IMR-90 (cell line): ENCODE results near the gene ROR2. TPM values are rescaled to one million over a fixed set of nuclear protein-coding genes. Genes with fewer than 3 reads are reported as not detected.

ENCODE experiments used
- ATAC-seq: fragments of 200-7000 bp; cut with Tn5 transposase; 2 replicates; pipeline ENCODE4 v1.9.1; 2020; ENCODE audit warnings: low read depth, mild to moderate bottlenecking, moderate library complexity
- BruUV-seq: library from RNA; stranded (reverse); fragments of 400-500 nt; replicated peaks from 2 replicates; lab custom pipeline; 2021; lab: Mats Ljungman, UMichigan
- CTCF ChIA-PET: fragments of 300-600 bp; formaldehyde crosslinking; extraction: SDS; loops from one replicate; lab custom pipeline; 2021; ENCODE audit warnings: antibody characterized with exemption; lab: Yijun Ruan, JAX
- POLR2A ChIA-PET: fragments of 300-600 bp; sonication (Branson Sonifier 250); formaldehyde crosslinking; loops from one replicate; lab custom pipeline; 2022; ENCODE audit warnings: antibody characterized with exemption; ENCODE audit not compliant: unreplicated experiment; lab: Charles Lee
- DNase-seq: peaks from one replicate; pipeline ENCODE4 v3.0.0; 2013
- H2AFZ ChIP-seq: replicated peaks from 2 replicates; pipeline ENCODE3; 2013; ENCODE audit warnings: low read length, mild to moderate bottlenecking; ENCODE audit not compliant: poor library complexity
- H2AK5ac ChIP-seq: 2 replicates; pipeline ENCODE4 v1.6.1; 2013; ENCODE audit warnings: low read depth, low read length, inconsistent platforms
- H2AK9ac ChIP-seq: replicated peaks from 2 replicates; pipeline ENCODE3; 2013; ENCODE audit warnings: mild to moderate bottlenecking, low read depth, low read length, moderate library complexity; ENCODE audit not compliant: poor library complexity
- H2BK120ac ChIP-seq: 2 replicates; pipeline ENCODE4 v1.6.1; 2013; ENCODE audit warnings: low read depth, low read length, inconsistent platforms
- H2BK15ac ChIP-seq: 3 replicates; pipeline ENCODE4 v1.6.1; 2013; ENCODE audit warnings: low read depth, low read length, inconsistent platforms
- H2BK20ac ChIP-seq: 2 replicates; pipeline ENCODE4 v1.6.1; 2013; ENCODE audit warnings: low read depth, mild to moderate bottlenecking, inconsistent platforms, low read length, moderate library complexity
- H2BK5ac ChIP-seq: 2 replicates; pipeline ENCODE4 v1.6.1; 2013; ENCODE audit warnings: mild to moderate bottlenecking, low read depth, low read length, inconsistent platforms; ENCODE audit not compliant: poor library complexity, severe bottlenecking
- H3K14ac ChIP-seq: replicated peaks from 2 replicates; pipeline ENCODE4 v1.6.1; 2013; ENCODE audit warnings: low read depth, low read length, inconsistent platforms
- H3K18ac ChIP-seq: 2 replicates; pipeline ENCODE4 v1.6.1; 2013; ENCODE audit warnings: low read depth, low read length, control low read depth
- H3K23ac ChIP-seq: 2 replicates; pipeline ENCODE4 v1.6.1; 2013; ENCODE audit warnings: low read depth, low read length, inconsistent platforms
- H3K27ac ChIP-seq: 2 replicates; pipeline ENCODE4 v1.5.1; 2013; ENCODE audit warnings: mild to moderate bottlenecking, control low read depth, low read length; ENCODE audit not compliant: insufficient read depth
- H3K27me3 ChIP-seq: 2 replicates; pipeline ENCODE4 v1.6.1; 2013; ENCODE audit warnings: low read length; ENCODE audit not compliant: control insufficient read depth, insufficient read depth
- H3K36me3 ChIP-seq: 2 replicates; pipeline ENCODE4 v1.6.1; 2013; ENCODE audit warnings: low read length, mixed read lengths; ENCODE audit not compliant: control insufficient read depth, insufficient read depth
- H3K4ac ChIP-seq: 2 replicates; pipeline ENCODE4 v1.6.1; 2013; ENCODE audit warnings: low read depth, low read length, inconsistent platforms
- H3K4me1 ChIP-seq: 2 replicates; pipeline ENCODE4 v1.6.1; 2013; ENCODE audit warnings: low read length, mixed read lengths; ENCODE audit not compliant: control insufficient read depth, insufficient read depth
- H3K4me2 ChIP-seq: 2 replicates; pipeline ENCODE4 v1.6.1; 2013; ENCODE audit warnings: low read depth, mild to moderate bottlenecking, control low read depth, low read length, moderate library complexity
- H3K4me3 ChIP-seq: 2 replicates; pipeline ENCODE4 v1.5.1; 2013; ENCODE audit warnings: low read depth, mild to moderate bottlenecking, control low read depth, low read length, moderate library complexity; ENCODE audit not compliant: insufficient read depth
- H3K56ac ChIP-seq: 2 replicates; pipeline ENCODE4 v1.6.1; 2013; ENCODE audit warnings: low read length, inconsistent platforms; ENCODE audit not compliant: insufficient read depth; ENCODE audit errors: extremely low read depth
- H3K79me1 ChIP-seq, 2 experiments: 2 replicates each; pipeline ENCODE4 v1.6.1; 2013; ENCODE audit warnings: low read length in 2 of 2, inconsistent platforms in 1 of 2, low read depth in 1 of 2
- H3K9ac ChIP-seq: 2 replicates; pipeline ENCODE4 v1.6.1; 2013; ENCODE audit warnings: low read depth, low read length, control low read depth
- H3K9me1 ChIP-seq: 2 replicates; pipeline ENCODE4 v1.6.1; 2013; ENCODE audit warnings: low read length, inconsistent platforms; ENCODE audit not compliant: insufficient read depth
- H3K9me3 ChIP-seq: 2 replicates; pipeline ENCODE4 v1.6.1; 2013; ENCODE audit warnings: low read length; ENCODE audit not compliant: control insufficient read depth, insufficient read depth
- H4K20me1 ChIP-seq: 2 replicates; pipeline ENCODE4 v1.6.1; 2013; ENCODE audit warnings: low read length, inconsistent platforms; ENCODE audit not compliant: insufficient read depth
- H4K5ac ChIP-seq: 2 replicates; pipeline ENCODE4 v1.6.1; 2013; ENCODE audit warnings: mild to moderate bottlenecking, low read depth, low read length, control low read depth
- H4K8ac ChIP-seq, 2 experiments: 2 replicates each; pipeline ENCODE4 v1.6.1; 2013; ENCODE audit warnings: low read depth in 2 of 2, low read length in 2 of 2, control low read depth in 1 of 2, inconsistent platforms in 1 of 2
- H4K91ac ChIP-seq: 2 replicates; pipeline ENCODE4 v1.6.1; 2013; ENCODE audit warnings: low read depth, low read length, inconsistent platforms; ENCODE audit not compliant: insufficient read depth
- MAFK ChIP-seq: IDR thresholded peaks from 2 replicates; pipeline ENCODE4 v1.6.1; 2012; ENCODE audit warnings: low read depth, low read length, improper control_type of control experiment
- NFE2L2 ChIP-seq: fragments of 150-350 bp; IDR thresholded peaks from 2 replicates; pipeline ENCODE4 v1.6.1; 2016; ENCODE audit warnings: low read depth, mild to moderate bottlenecking, low read length
- USF2 ChIP-seq: fragments of 150-350 bp; IDR thresholded peaks from 2 replicates; pipeline ENCODE4 v1.6.1; 2017; ENCODE audit warnings: mild to moderate bottlenecking, antibody characterized with exemption, low read length, low read depth
- WGBS, 2 experiments: methylation state at CpG; one replicate each; pipeline versions ENCODE4 v1.1.5 to v1.1.7; 2013; ENCODE audit warnings: missing lambda C conversion rate in 2 of 2; ENCODE audit not compliant: insufficient read length in 1 of 2; ENCODE audit errors: extremely low coverage in 2 of 2; 5-methylcytosine and 5-hydroxymethylcytosine counted together
- dilution Hi-C: fragments of 300-500 bp; cut with HindIII; formaldehyde crosslinking; loops from one replicate; pipeline ENCODE4 v1.14.3; 2018; ENCODE audit warnings: low sequenced_read_pairs; ENCODE audit not compliant: unreplicated experiment
- in situ Hi-C: fragments of 300-500 bp; cut with MboI; formaldehyde crosslinking; loops from 3 replicates; pipeline ENCODE4 v1.14.3; 2019; ENCODE audit warnings: low sequenced_read_pairs, inconsistent platforms, mixed read lengths
- intact Hi-C: fragments of 100-400 bp; cut with micrococcal nuclease; formaldehyde crosslinking; loops from 2 replicates; pipeline ENCODE4 v1.10.0; 2022
- polyA plus RNA-seq, 3 experiments: library from polyadenylated mRNA; depleted of rRNA; stranded (reverse); fragments of >200 nt; gene quantifications; 2 replicates each; pipeline ENCODE4 v1.2.3, GENCODE V29; 2012; ENCODE audit warnings: low replicate concordance in 1 of 3
- total RNA-seq: library from RNA; depleted of rRNA; stranded (reverse); fragments of >200 nt; gene quantifications from 2 replicates; pipeline ENCODE4 v1.2.3, GENCODE V29; 2012

The ROR2 gene
- total and polyA plus RNA-seq, 2 of the 4 experiments (the other 2 are of a cell fraction): 2.3 to 4.8 TPM

DNA sequence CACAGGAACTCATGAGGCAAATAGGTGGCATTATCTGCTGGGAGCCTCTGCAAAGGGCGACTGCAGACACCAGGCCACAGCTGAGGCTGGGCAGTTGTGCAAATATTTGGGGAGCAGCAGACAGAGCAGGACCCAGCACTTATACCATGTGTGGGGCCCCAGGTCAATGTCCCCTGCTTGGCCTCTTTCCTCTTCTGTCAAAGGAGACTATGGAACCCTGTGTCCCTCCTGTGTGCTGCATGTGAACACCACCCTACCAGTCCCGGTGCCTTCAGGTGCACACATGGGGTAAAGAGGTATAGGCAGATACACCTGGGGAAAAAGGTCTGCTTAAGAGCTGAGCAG, 50.8 kb downstream of the ROR2 start:
- Histone ChIP-seq H3K79me1 (peaks cover 0 to 17% of the 10 kb centered on the region in 2 experiments; a peak in 2 of 4 replicates), H3K27me3 (no peaks in the 10 kb centered on the region), H2BK120ac (no peak overlapping the region), H3K23ac (no peak overlapping the region), H2AFZ (peak overlapping the region; percentile 84), H3K18ac (no peak overlapping the region; the same call in 1 of the 2 replicates), H3K9me1 (peaks cover 8% of the 10 kb centered on the region), H3K14ac (no peak overlapping the region), H2BK20ac (no peak overlapping the region), H4K91ac (no peak overlapping the region), H2AK5ac (no peak overlapping the region), H3K4me1 (peaks cover 27% of the 10 kb centered on the region), H3K4me3 (no peak overlapping the region), H3K4me2 (no peak overlapping the region), H4K20me1 (peaks cover 12% of the 10 kb centered on the region; the same call in 1 of the 2 replicates), H2BK5ac (no peak overlapping the region), H3K9me3 (no peaks in the 10 kb centered on the region), H2BK15ac (no peak overlapping the region), H3K9ac (no peak overlapping the region), H4K5ac (no peak overlapping the region), H4K8ac (no peak overlapping the region), H3K27ac (no peak overlapping the region), H3K4ac (no peak overlapping the region), H3K56ac (no peak overlapping the region), H3K36me3 (no peaks in the 10 kb centered on the region), H2AK9ac (no peak overlapping the region)
- ATAC-seq (no peak), DNase-seq (no peak)
- intact Hi-C loops (loop anchor here (5.0 kb wide), 1 partner anchor 48 kb away; no protein-coding TSS in a partner anchor), dilution Hi-C loops (no loop called here), in situ Hi-C loops (no loop called here)
- POLR2A ChIA-PET: no interaction called here
- CTCF ChIA-PET: interaction anchor here (1.1 kb wide), 1 partner anchor 12 kb away, joined by 4 read pairs; no protein-coding TSS in a partner anchor
- TF ChIP-seq USF2: no peak
- no peak for TF ChIP-seq MAFK
- no peak for TF ChIP-seq NFE2L2
- WGBS, 2 experiments: 78% methylated on average over 1 of the region's 2 CpGs; no CpG with 5 or more reads in 1 of the 2 experiments
- no TSS peak for BruUV-seq
